PFSK-1 (cell line): Measurements from ENCODE around the gene FN1.

Source experiments
- POLR2AphosphoS5 ChIP-seq: IDR thresholded peaks from 2 replicates; pipeline ENCODE4 v1.6.1; 2012; ENCODE audit warnings: low read depth, mild to moderate bottlenecking, control low read depth, low read length, moderate library complexity
- SIN3A ChIP-seq: IDR thresholded peaks from 2 replicates; pipeline ENCODE4 v1.6.1; 2012; ENCODE audit warnings: mild to moderate bottlenecking, low read length, moderate library complexity, borderline replicate concordance; ENCODE audit not compliant: insufficient read depth
- TAF1 ChIP-seq: IDR thresholded peaks from 2 replicates; pipeline ENCODE4 v1.6.1; 2012; ENCODE audit warnings: low read length, control low read depth, borderline replicate concordance; ENCODE audit not compliant: insufficient read depth
- TF ChIP-seq, protein P1 (sequence below), 2 experiments: IDR thresholded peaks; 2 replicates each; pipeline versions ENCODE4 v1.6.1 to v1.8.0; 2011 to 2012; ENCODE audit warnings: low read depth in 2 of 2, low read length in 2 of 2, control low read depth in 1 of 2, inconsistent platforms in 1 of 2, mild to moderate bottlenecking in 1 of 2, moderate library complexity in 1 of 2; ENCODE audit not compliant: insufficient read depth in 1 of 2

- no peak for TF ChIP-seq POLR2AphosphoS5
- no peak for TF ChIP-seq TAF1
- TF ChIP-seq, protein P1, sequence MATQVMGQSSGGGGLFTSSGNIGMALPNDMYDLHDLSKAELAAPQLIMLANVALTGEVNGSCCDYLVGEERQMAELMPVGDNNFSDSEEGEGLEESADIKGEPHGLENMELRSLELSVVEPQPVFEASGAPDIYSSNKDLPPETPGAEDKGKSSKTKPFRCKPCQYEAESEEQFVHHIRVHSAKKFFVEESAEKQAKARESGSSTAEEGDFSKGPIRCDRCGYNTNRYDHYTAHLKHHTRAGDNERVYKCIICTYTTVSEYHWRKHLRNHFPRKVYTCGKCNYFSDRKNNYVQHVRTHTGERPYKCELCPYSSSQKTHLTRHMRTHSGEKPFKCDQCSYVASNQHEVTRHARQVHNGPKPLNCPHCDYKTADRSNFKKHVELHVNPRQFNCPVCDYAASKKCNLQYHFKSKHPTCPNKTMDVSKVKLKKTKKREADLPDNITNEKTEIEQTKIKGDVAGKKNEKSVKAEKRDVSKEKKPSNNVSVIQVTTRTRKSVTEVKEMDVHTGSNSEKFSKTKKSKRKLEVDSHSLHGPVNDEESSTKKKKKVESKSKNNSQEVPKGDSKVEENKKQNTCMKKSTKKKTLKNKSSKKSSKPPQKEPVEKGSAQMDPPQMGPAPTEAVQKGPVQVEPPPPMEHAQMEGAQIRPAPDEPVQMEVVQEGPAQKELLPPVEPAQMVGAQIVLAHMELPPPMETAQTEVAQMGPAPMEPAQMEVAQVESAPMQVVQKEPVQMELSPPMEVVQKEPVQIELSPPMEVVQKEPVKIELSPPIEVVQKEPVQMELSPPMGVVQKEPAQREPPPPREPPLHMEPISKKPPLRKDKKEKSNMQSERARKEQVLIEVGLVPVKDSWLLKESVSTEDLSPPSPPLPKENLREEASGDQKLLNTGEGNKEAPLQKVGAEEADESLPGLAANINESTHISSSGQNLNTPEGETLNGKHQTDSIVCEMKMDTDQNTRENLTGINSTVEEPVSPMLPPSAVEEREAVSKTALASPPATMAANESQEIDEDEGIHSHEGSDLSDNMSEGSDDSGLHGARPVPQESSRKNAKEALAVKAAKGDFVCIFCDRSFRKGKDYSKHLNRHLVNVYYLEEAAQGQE (IDR thresholded peaks at IDR 0.05; ENCODE audit: insufficient read depth in 1 of 2, low read depth in 2 of 2, low read length in 2 of 2) = no peak
- no peak for TF ChIP-seq SIN3A
Observed at GRCh38 chr2:215314896-215315295, 121.0 kb downstream of the FN1 start.
